MM.1S (cell line): ENCODE results near the gene ROS1.

Experiments used
- DNase-seq: peaks from one replicate; pipeline ENCODE4 v3.0.0-alpha.2; 2015
- H2AFZ ChIP-seq: fragments of 300-600 bp; sonication (generic); 2 replicates; pipeline ENCODE4 v1.6.0; 2016; ENCODE audit warnings: antibody characterized with exemption, low read length
- H3F3A ChIP-seq: fragments of 300-600 bp; sonication (generic); 2 replicates; pipeline ENCODE4 v1.6.1; 2016; ENCODE audit warnings: mild to moderate bottlenecking, antibody characterized with exemption, low read length, moderate library complexity, mixed read lengths; ENCODE audit not compliant: insufficient read depth
- H3K27ac ChIP-seq: fragments of 300-600 bp; sonication (generic); 2 replicates; pipeline ENCODE4 v1.5.1; 2016; ENCODE audit warnings: mild to moderate bottlenecking, low read length
- H3K27me3 ChIP-seq: fragments of 300-600 bp; sonication (generic); replicated peaks from 2 replicates; pipeline ENCODE4 v1.6.0; 2016; ENCODE audit warnings: low read length; ENCODE audit not compliant: insufficient read depth
- H3K36me3 ChIP-seq: fragments of 300-600 bp; sonication (generic); replicated peaks from 2 replicates; pipeline ENCODE4 v1.6.1; 2016; ENCODE audit warnings: mild to moderate bottlenecking, low read length, mixed read lengths; ENCODE audit not compliant: insufficient read depth
- H3K4me1 ChIP-seq: fragments of 300-600 bp; sonication (generic); 2 replicates; pipeline ENCODE4 v1.6.1; 2016; ENCODE audit warnings: low read length, mixed read lengths
- H3K4me2 ChIP-seq: fragments of 300-600 bp; sonication (generic); 2 replicates; pipeline ENCODE4 v1.6.0; 2016; ENCODE audit warnings: low read depth, low read length
- H3K4me3 ChIP-seq: fragments of 300-600 bp; sonication (generic); 2 replicates; pipeline ENCODE4 v1.5.1; 2016; ENCODE audit warnings: low read length, mixed read lengths
- H3K79me2 ChIP-seq: fragments of 300-600 bp; sonication (generic); 2 replicates; pipeline ENCODE4 v1.6.1; 2016; ENCODE audit warnings: mixed run types, low read length, mixed read lengths
- H3K9ac ChIP-seq: fragments of 300-600 bp; sonication (generic); 2 replicates; pipeline ENCODE4 v1.6.1; 2016; ENCODE audit warnings: low read length, mixed read lengths
- H3K9me2 ChIP-seq: fragments of 300-600 bp; sonication (generic); replicated peaks from 2 replicates; pipeline ENCODE4 v1.6.1; 2016; ENCODE audit warnings: mild to moderate bottlenecking, low read length, mixed read lengths; ENCODE audit not compliant: insufficient read depth
- H3K9me3 ChIP-seq: fragments of 300-600 bp; sonication (generic); replicated peaks from 2 replicates; pipeline ENCODE4 v1.6.1; 2016; ENCODE audit warnings: mild to moderate bottlenecking, low read length, mixed read lengths; ENCODE audit not compliant: insufficient read depth
- H4K20me1 ChIP-seq: fragments of 300-600 bp; sonication (generic); 2 replicates; pipeline ENCODE4 v1.6.1; 2016; ENCODE audit warnings: mild to moderate bottlenecking, low read length, moderate library complexity, mixed read lengths; ENCODE audit not compliant: insufficient read depth
- CTCF ChIP-seq: fragments of 300-600 bp; sonication (generic); IDR thresholded peaks from 2 replicates; pipeline ENCODE4 v1.5.1; 2016; ENCODE audit warnings: antibody characterized with exemption, low read length, mixed read lengths
- EZH2 ChIP-seq: fragments of 300-600 bp; sonication (generic); optimal IDR thresholded peaks from 2 replicates; pipeline ENCODE3; 2017; ENCODE audit warnings: low read depth, mild to moderate bottlenecking, antibody characterized with exemption, low read length, mixed read lengths
- EZH2phosphoT487 ChIP-seq: fragments of 300-600 bp; sonication (generic); IDR thresholded peaks from 2 replicates; pipeline ENCODE4 v1.6.1; 2018; ENCODE audit warnings: antibody characterized with exemption, low read length

ROS1 gene

GRCh38 chr6:117307655-117308054 is 118.1 kb downstream of the ROS1 start:
- Histone ChIP-seq H3K9me3 (no peaks in the 10 kb centered on the region), H4K20me1 (no peaks in the 10 kb centered on the region), H3K79me2 (no peaks in the 10 kb centered on the region), H3K4me2 (no peak overlapping the region), H3K36me3 (no peaks in the 10 kb centered on the region), H3K9me2 (no peaks in the 10 kb centered on the region), H3K4me3 (no peak overlapping the region), H3K9ac (no peak overlapping the region), H3F3A (no peaks in the 10 kb centered on the region), H3K4me1 (peaks cover 15% of the 10 kb centered on the region), H3K27me3 (no peaks in the 10 kb centered on the region), H3K27ac (no peak overlapping the region), H2AFZ (no peak overlapping the region)
- no peak for TF ChIP-seq EZH2
- no peak for TF ChIP-seq CTCF
- no peak for TF ChIP-seq EZH2phosphoT487
- no peak for DNase-seq

- H3K27me3 ChIP-seq: no peaks in the 10 kb centered on the region
- no peaks in the 10 kb centered on the region for H3F3A ChIP-seq
- H4K20me1 ChIP-seq: no peaks in the 10 kb centered on the region
- no peaks in the 10 kb centered on the region for H3K9me2 ChIP-seq
- no peak overlapping the region for H3K27ac ChIP-seq
- TF ChIP-seq CTCF (no peak), EZH2 (no peak), EZH2phosphoT487 (no peak)
- no peak overlapping the region for H3K4me2 ChIP-seq
- no peak overlapping the region for H3K9ac ChIP-seq
- H3K79me2 ChIP-seq: no peaks in the 10 kb centered on the region
- no peak for DNase-seq
- H3K36me3 ChIP-seq: no peaks in the 10 kb centered on the region
- H3K4me3 ChIP-seq: no peak overlapping the region
- H3K9me3 ChIP-seq: no peaks in the 10 kb centered on the region
- peaks cover 15% of the 10 kb centered on the region for H3K4me1 ChIP-seq
- no peak overlapping the region for H2AFZ ChIP-seq
Measured at GRCh38 chr6:117306227-117306790, 119.4 kb downstream of the ROS1 start.

- Histone ChIP-seq H2AFZ (no peak overlapping the region), H3K9me2 (no peaks in the 10 kb centered on the region), H3K79me2 (no peaks in the 10 kb centered on the region), H3K4me1 (peaks cover 15% of the 10 kb centered on the region), H3F3A (no peaks in the 10 kb centered on the region), H3K27ac (no peak overlapping the region), H3K27me3 (no peaks in the 10 kb centered on the region), H3K4me2 (peak overlapping the region; percentile 21; the same call in 1 of the 2 replicates), H4K20me1 (no peaks in the 10 kb centered on the region), H3K9ac (no peak overlapping the region), H3K9me3 (no peaks in the 10 kb centered on the region), H3K36me3 (no peaks in the 10 kb centered on the region), H3K4me3 (no peak overlapping the region)
- DNase-seq: peak; percentile 42
- TF ChIP-seq EZH2: no peak
- no peak for TF ChIP-seq CTCF
- no peak for TF ChIP-seq EZH2phosphoT487
Measured at GRCh38 chr6:117304446-117304845, 121.3 kb downstream of the ROS1 start.
